AG10803 (cell line): ENCODE data around the gene GNA15.
"Not testable (repeated sequence)": the region's sequence is repeated elsewhere in the genome, so short reads cannot be mapped to it uniquely, and the experiment has no call there.

Source experiments
- DNase-seq: peaks from one replicate; pipeline ENCODE4 v3.0.0; 2010; ENCODE audit warnings: low read depth
- H3K4me3 ChIP-seq: 2 replicates; pipeline ENCODE4 v1.5.1; 2011; ENCODE audit warnings: mild to moderate bottlenecking, low read length, control low read depth
- CTCF ChIP-seq: conservative IDR thresholded peaks from 2 replicates; pipeline ENCODE4 v1.5.1; 2011; ENCODE audit warnings: mild to moderate bottlenecking, low read length, control low read depth, inconsistent platforms

The GNA15 gene

GRCh38 chr19:3196064-3196932 lies 60.5 kb downstream of the GNA15 start:
- no peak for DNase-seq
- H3K4me3 ChIP-seq = no peak overlapping the region
- TF ChIP-seq CTCF = no peak

- TF ChIP-seq CTCF = no peak
- H3K4me3 ChIP-seq = no peak overlapping the region
- no peak for DNase-seq
Observed at GRCh38 chr19:3196933-3197205, 61.0 kb downstream of the GNA15 start.

GRCh38 chr19:3198901-3199700 lies 63.3 kb downstream of the GNA15 start:
- TF ChIP-seq CTCF = no peak
- no peak overlapping the region for H3K4me3 ChIP-seq
- no peak for DNase-seq

GRCh38 chr19:3201072-3201700 lies 65.4 kb downstream of the GNA15 start:
- TF ChIP-seq CTCF = no peak
- no peak for DNase-seq
- no peak overlapping the region for H3K4me3 ChIP-seq

- no peak for TF ChIP-seq CTCF
- H3K4me3 ChIP-seq = no peak overlapping the region
- DNase-seq = no peak
Observed at GRCh38 chr19:3201911-3202310, 66.1 kb downstream of the GNA15 start.

- no peak for TF ChIP-seq CTCF
- DNase-seq = no peak
- no peak overlapping the region for H3K4me3 ChIP-seq
Observed at GRCh38 chr19:3202346-3202745, 66.5 kb downstream of the GNA15 start.

GRCh38 chr19:3202895-3203294 lies 67.1 kb downstream of the GNA15 start:
- H3K4me3 ChIP-seq, DNase-seq: not testable (repeated sequence)
